ENCODE results near the gene ARHGEF3.

DNA sequence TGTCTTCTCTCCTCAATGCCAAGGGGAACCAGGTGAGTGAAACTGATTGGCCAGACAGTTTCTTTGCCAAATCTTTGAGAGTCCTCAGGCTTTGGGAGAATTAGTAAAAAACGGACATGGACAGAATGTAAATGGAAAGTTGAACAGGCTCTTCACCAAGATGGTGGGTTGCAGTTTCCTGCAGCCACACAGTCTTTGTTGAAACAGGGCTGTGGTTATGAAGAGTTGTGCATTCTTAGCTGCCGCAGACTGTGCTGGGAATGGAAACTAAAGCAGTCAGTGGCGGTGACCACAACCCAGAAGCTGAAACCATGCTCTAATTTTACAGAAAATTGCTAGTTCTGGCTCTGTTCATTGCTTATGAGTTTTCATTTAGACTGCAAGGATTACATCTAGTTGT lies 76.6 kb downstream of the ARHGEF3 start:
- TF ChIP-seq SP1 (IDR thresholded peaks at IDR 0.05), result no peak
- no peak for TF ChIP-seq ELF4 (IDR thresholded peaks at IDR 0.05)
- no peak for TF ChIP-seq FOXA1 (IDR thresholded peaks at IDR 0.05)
- TF ChIP-seq HDGF (IDR thresholded peaks at IDR 0.05; ENCODE audit: borderline replicate concordance), result no peak
- TF ChIP-seq NFRKB (IDR thresholded peaks at IDR 0.05), result no peak
- TF ChIP-seq SUZ12 (IDR thresholded peaks at IDR 0.05), result no peak
- TF ChIP-seq, protein P1, sequence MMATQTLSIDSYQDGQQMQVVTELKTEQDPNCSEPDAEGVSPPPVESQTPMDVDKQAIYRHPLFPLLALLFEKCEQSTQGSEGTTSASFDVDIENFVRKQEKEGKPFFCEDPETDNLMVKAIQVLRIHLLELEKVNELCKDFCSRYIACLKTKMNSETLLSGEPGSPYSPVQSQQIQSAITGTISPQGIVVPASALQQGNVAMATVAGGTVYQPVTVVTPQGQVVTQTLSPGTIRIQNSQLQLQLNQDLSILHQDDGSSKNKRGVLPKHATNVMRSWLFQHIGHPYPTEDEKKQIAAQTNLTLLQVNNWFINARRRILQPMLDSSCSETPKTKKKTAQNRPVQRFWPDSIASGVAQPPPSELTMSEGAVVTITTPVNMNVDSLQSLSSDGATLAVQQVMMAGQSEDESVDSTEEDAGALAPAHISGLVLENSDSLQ (IDR thresholded peaks at IDR 0.05), result no peak
- TF ChIP-seq ARNT (IDR thresholded peaks at IDR 0.05), result no peak
- TF ChIP-seq FOXM1 (IDR thresholded peaks at IDR 0.05; ENCODE audit: borderline replicate concordance), result no peak
- no peak for TF ChIP-seq L3MBTL2 (conservative IDR thresholded peaks at IDR 0.05)
- TF ChIP-seq TARDBP (IDR thresholded peaks at IDR 0.05), result no peak
- no peak for TF ChIP-seq FOXK2 (IDR thresholded peaks at IDR 0.05)
- no peak for TF ChIP-seq ZNF384 (IDR thresholded peaks at IDR 0.05)
